ENCODE data around the gene P4HA2. TPM values are rescaled to one million over a fixed set of nuclear protein-coding genes. Genes with fewer than 3 reads are reported as not detected.

P4HA2 gene
- total and polyA plus RNA-seq, 2 experiments from 2014 or later, result 5.9 to 8.0 TPM

GRCh38 chr5:132256086-132256782 is 28.6 kb upstream of the P4HA2 start (continued):
- no peak for TF ChIP-seq CTCF (conservative IDR thresholded peaks at IDR 0.05; ENCODE audit: low read depth in 2 of 2)
- TF ChIP-seq ETS1 (IDR thresholded peaks at IDR 0.05), result no peak
- TF ChIP-seq, protein P1, sequence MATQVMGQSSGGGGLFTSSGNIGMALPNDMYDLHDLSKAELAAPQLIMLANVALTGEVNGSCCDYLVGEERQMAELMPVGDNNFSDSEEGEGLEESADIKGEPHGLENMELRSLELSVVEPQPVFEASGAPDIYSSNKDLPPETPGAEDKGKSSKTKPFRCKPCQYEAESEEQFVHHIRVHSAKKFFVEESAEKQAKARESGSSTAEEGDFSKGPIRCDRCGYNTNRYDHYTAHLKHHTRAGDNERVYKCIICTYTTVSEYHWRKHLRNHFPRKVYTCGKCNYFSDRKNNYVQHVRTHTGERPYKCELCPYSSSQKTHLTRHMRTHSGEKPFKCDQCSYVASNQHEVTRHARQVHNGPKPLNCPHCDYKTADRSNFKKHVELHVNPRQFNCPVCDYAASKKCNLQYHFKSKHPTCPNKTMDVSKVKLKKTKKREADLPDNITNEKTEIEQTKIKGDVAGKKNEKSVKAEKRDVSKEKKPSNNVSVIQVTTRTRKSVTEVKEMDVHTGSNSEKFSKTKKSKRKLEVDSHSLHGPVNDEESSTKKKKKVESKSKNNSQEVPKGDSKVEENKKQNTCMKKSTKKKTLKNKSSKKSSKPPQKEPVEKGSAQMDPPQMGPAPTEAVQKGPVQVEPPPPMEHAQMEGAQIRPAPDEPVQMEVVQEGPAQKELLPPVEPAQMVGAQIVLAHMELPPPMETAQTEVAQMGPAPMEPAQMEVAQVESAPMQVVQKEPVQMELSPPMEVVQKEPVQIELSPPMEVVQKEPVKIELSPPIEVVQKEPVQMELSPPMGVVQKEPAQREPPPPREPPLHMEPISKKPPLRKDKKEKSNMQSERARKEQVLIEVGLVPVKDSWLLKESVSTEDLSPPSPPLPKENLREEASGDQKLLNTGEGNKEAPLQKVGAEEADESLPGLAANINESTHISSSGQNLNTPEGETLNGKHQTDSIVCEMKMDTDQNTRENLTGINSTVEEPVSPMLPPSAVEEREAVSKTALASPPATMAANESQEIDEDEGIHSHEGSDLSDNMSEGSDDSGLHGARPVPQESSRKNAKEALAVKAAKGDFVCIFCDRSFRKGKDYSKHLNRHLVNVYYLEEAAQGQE (IDR thresholded peaks at IDR 0.05; ENCODE audit: unreplicated experiment), result no peak
- no peak for TF ChIP-seq ZNF331 (CRISPR knock-in tag; IDR thresholded peaks at IDR 0.05; ENCODE audit: low read depth)
- no peak for TF ChIP-seq NANOG (IDR thresholded peaks at IDR 0.05; ENCODE audit: borderline replicate concordance)

DNA sequence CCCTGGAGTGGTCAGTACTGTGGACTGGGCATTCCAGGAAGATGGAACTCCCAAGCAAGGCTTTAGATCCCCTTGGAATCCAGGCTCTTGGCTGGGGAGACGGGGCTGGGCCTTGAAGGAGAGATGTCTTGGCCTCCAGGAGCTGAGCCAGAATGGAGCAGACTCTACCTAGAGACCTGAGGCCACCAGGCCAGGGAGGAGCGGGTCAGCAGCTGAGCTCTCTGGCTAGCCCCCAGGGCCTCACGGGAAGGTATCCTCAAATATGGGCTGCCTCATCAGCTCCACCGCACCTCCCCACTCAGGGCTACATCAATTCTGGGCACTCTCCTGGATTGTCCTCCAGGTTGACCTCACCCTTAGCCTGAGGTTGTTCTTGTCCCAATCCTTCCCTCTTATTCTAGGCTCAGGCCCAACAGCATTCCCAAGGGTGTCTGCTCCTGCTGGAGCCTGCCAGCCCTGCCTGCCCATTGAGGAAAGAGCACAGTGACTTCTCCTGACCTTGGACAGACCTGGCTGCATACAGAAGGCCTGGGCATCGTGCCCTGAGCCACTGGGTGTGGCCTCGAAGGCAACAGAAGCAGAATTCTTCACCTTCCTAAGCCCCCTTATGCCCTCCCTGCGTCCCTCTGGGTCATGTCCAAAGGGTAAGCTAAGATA is 26.8 kb upstream of the P4HA2 start:
- Histone ChIP-seq H3K79me2 (replicated peaks; ENCODE audit: insufficient read depth) (no peaks in the 10 kb centered on the region), H4K20me1 (replicated peaks; ENCODE audit: insufficient read depth) (no peaks in the 10 kb centered on the region), H2AFZ (no peak overlapping the region), H3K27me3 (ENCODE audit: insufficient read depth) (peaks cover 11% of the 10 kb centered on the region), H3K4me2 (no peak overlapping the region), H3K36me3 (ENCODE audit: insufficient read depth) (no peaks in the 10 kb centered on the region), H3K27ac (ENCODE audit: low read depth) (no peak overlapping the region), H3K4me1 (ENCODE audit: insufficient read depth) (peaks cover 20% of the 10 kb centered on the region), H3K4me3 (no peak overlapping the region), H3K9me2 (ENCODE audit: insufficient read depth) (no peaks in the 10 kb centered on the region), H3F3A (replicated peaks; ENCODE audit: low read depth) (0 out of 2 replicates have a peak, but pooled peaks cover 3% of the 10 kb centered on the region)
- Mint-ChIP-seq H3K36me3 (ENCODE audit: low read depth) (no peaks in the 10 kb centered on the region), H3K4me3 (no peak overlapping the region), H3K27me3 (ENCODE audit: insufficient read depth, low read depth, poor library complexity) (peaks cover 15% of the 10 kb centered on the region), H3K4me1 (peaks cover 22% of the 10 kb centered on the region), H3K9me3 (no peaks in the 10 kb centered on the region), H3K27ac (no peak overlapping the region)
- TF ChIP-seq ZNF331 (CRISPR knock-in tag; IDR thresholded peaks at IDR 0.05; ENCODE audit: low read depth) (no peak), JUNB (IDR thresholded peaks at IDR 0.05; ENCODE audit: unreplicated experiment) (no peak)
- no peak for DNase-seq (ENCODE audit: low spot score)
- ATAC-seq, result no peak

Data from GM23338 (cell line).